GM12878 (cell line): ENCODE data around the gene SEC11A. TPM values are rescaled to one million over a fixed set of nuclear protein-coding genes. Genes with fewer than 3 reads are reported as not detected.

ENCODE experiments used
- ATAC-seq: fragments of 200-7000 bp; cut with Tn5 transposase; 3 replicates; pipeline ENCODE4 v1.9.1; 2020; ENCODE audit warnings: mild to moderate bottlenecking, moderate library complexity
- BruUV-seq: library from RNA; stranded (reverse); fragments of 400-500 nt; replicated peaks from 2 replicates; lab custom pipeline; 2021; lab: Mats Ljungman, UMichigan
- CTCF ChIA-PET: fragments of 300-600 bp; sonication (Branson Sonifier 250); formaldehyde crosslinking; extraction: SDS; loops from one replicate; lab custom pipeline; 2021; ENCODE audit warnings: inconsistent platforms; lab: Yijun Ruan, JAX
- POLR2A ChIA-PET: fragments of 350-600 bp; formaldehyde crosslinking; extraction: SDS; loops from one replicate; lab custom pipeline; 2021; ENCODE audit warnings: inconsistent platforms; lab: Charles Lee
- RAD21 ChIA-PET: fragments of 300-600 bp; sonication (Branson Sonifier 250); formaldehyde crosslinking; loops from one replicate; lab custom pipeline; 2023; ENCODE audit warnings: antibody characterized with exemption; ENCODE audit not compliant: unreplicated experiment; lab: Charles Lee
- SMC1A ChIA-PET: fragments of 300-600 bp; sonication (Branson Sonifier 250); formaldehyde crosslinking; loops from one replicate; lab custom pipeline; 2023; ENCODE audit not compliant: unreplicated experiment, uncharacterized antibody; lab: Charles Lee
- DNase-seq: peaks from one replicate; pipeline ENCODE4 v3.0.0-alpha.2; 2011; ENCODE audit warnings: low read depth, low spot score
- FAIRE-seq: peaks from 3 replicates; lab custom pipeline; 2011; peaks lifted over from hg19 to GRCh38; lab: Jason Lieb, UNC
- H2AFZ ChIP-seq: 2 replicates; pipeline ENCODE4 v1.6.0; 2011; ENCODE audit warnings: low read depth, low read length, control low read depth; ENCODE audit not compliant: control insufficient read depth
- H3K27ac ChIP-seq: 2 replicates; pipeline ENCODE4 v1.5.1; 2011; ENCODE audit warnings: control low read depth; ENCODE audit not compliant: control insufficient read depth, insufficient read depth
- H3K27me3 ChIP-seq, 2 experiments: replicated peaks in 1 of 2; 2 replicates each; pipeline versions ENCODE4 v1.6.0 to v1.6.1; 2011; ENCODE audit warnings: low read length in 1 of 2; ENCODE audit not compliant: control insufficient read depth in 2 of 2, insufficient read depth in 2 of 2
- H3K36me3 ChIP-seq, 2 experiments: 2 replicates each; pipeline ENCODE4 v1.5.1; 2011; ENCODE audit warnings: low read length in 1 of 2; ENCODE audit not compliant: control insufficient read depth in 2 of 2, insufficient read depth in 2 of 2
- H3K4me1 ChIP-seq: 2 replicates; pipeline ENCODE4 v1.6.1; 2011; ENCODE audit warnings: mild to moderate bottlenecking, low read length, moderate library complexity, mixed read lengths; ENCODE audit not compliant: control insufficient read depth, insufficient read depth
- H3K4me2 ChIP-seq: 2 replicates; pipeline ENCODE4 v1.6.0; 2011; ENCODE audit warnings: control low read depth; ENCODE audit not compliant: control insufficient read depth, insufficient read depth
- H3K4me3 ChIP-seq: fragments of 200-600 bp; sonication (generic); 2 replicates; pipeline ENCODE4 v1.5.1; 2016
- H3K79me2 ChIP-seq: 2 replicates; pipeline ENCODE4 v1.6.0; 2011; ENCODE audit warnings: low read length; ENCODE audit not compliant: control insufficient read depth, insufficient read depth
- H3K9ac ChIP-seq: 2 replicates; pipeline ENCODE4 v1.8.0; 2011; ENCODE audit warnings: low read length, control low read depth, mixed read lengths; ENCODE audit not compliant: control insufficient read depth, insufficient read depth
- H3K9me3 ChIP-seq: replicated peaks from 3 replicates; pipeline ENCODE4 v1.5.1; 2011; ENCODE audit warnings: mild to moderate bottlenecking, low read length; ENCODE audit not compliant: control insufficient read depth, insufficient read depth
- H4K20me1 ChIP-seq: 2 replicates; pipeline ENCODE4 v1.6.0; 2011; ENCODE audit not compliant: control insufficient read depth, insufficient read depth
- ATF3 ChIP-seq: IDR thresholded peaks from 2 replicates; pipeline ENCODE4 v1.6.1; 2011; ENCODE audit warnings: low read depth, mild to moderate bottlenecking, low read length, moderate library complexity, borderline replicate concordance; ENCODE audit errors: extremely low read depth
- CEBPZ ChIP-seq: fragments of 150-350 bp; IDR thresholded peaks from 2 replicates; pipeline ENCODE4 v1.6.1; 2016; ENCODE audit warnings: low read depth, low read length
- ETV6 ChIP-seq, 2 experiments: fragments of 450-650 bp in 1 of 2; IDR thresholded peaks in 1 of 2; conservative IDR thresholded peaks in 1 of 2; 2 replicates each; pipeline ENCODE4 v1.6.1; 2014; ENCODE audit warnings: antibody characterized with exemption in 1 of 2, borderline replicate concordance in 1 of 2, low read depth in 1 of 2, mild to moderate bottlenecking in 1 of 2, moderate library complexity in 1 of 2
- MEF2B ChIP-seq: fragments of 450-650 bp; IDR thresholded peaks from 2 replicates; pipeline ENCODE4 v1.6.1; 2018; ENCODE audit warnings: mild to moderate bottlenecking, moderate library complexity; ENCODE audit not compliant: partially characterized antibody, poor library complexity, severe bottlenecking
- NR2C1 ChIP-seq: fragments of 450-650 bp; IDR thresholded peaks from 2 replicates; pipeline ENCODE4 v1.6.1; 2017; ENCODE audit warnings: antibody characterized with exemption, mild to moderate bottlenecking, moderate library complexity
- NRF1 ChIP-seq: conservative IDR thresholded peaks from 2 replicates; pipeline ENCODE4 v1.6.1; 2011; ENCODE audit warnings: mild to moderate bottlenecking, low read depth, low read length, improper control_type of control experiment
- RAD21 ChIP-seq: IDR thresholded peaks from 2 replicates; pipeline ENCODE4 v1.6.1; 2011; ENCODE audit warnings: mild to moderate bottlenecking, low read depth, low read length, moderate library complexity; ENCODE audit not compliant: insufficient read depth
- RELB ChIP-seq: fragments of 450-650 bp; IDR thresholded peaks from 2 replicates; pipeline ENCODE4 v1.6.1; 2017; ENCODE audit warnings: low read depth, mild to moderate bottlenecking, moderate library complexity
- SMAD1 ChIP-seq: fragments of 450-650 bp; IDR thresholded peaks from 2 replicates; pipeline ENCODE4 v1.6.1; 2018; ENCODE audit warnings: mild to moderate bottlenecking, low read depth; ENCODE audit not compliant: partially characterized antibody
- TARDBP ChIP-seq: IDR thresholded peaks from 2 replicates; pipeline ENCODE4 v1.6.1; 2016; ENCODE audit warnings: borderline replicate concordance
- TCF7 ChIP-seq: IDR thresholded peaks from 2 replicates; pipeline ENCODE4 v1.6.1; 2014; ENCODE audit warnings: antibody characterized with exemption, borderline replicate concordance
- WGBS: methylation state at CpG from one replicate; pipeline ENCODE4 v1.1.6; 2016; ENCODE audit warnings: low lambda C conversion rate; ENCODE audit not compliant: insufficient replicate concordance, insufficient coverage; ENCODE audit errors: missing lambda C conversion rate; 5-methylcytosine and 5-hydroxymethylcytosine counted together
- in situ Hi-C: fragments of 300-500 bp; cut with MboI; formaldehyde crosslinking; loops from 9 replicates; pipeline ENCODE4 v1.14.3; 2018; ENCODE audit warnings: mixed read lengths
- intact Hi-C: fragments of 100-400 bp; cut with micrococcal nuclease; formaldehyde crosslinking; loops from one replicate; pipeline ENCODE4 v1.14.2; 2022; ENCODE audit not compliant: unreplicated experiment
- polyA plus RNA-seq, 11 experiments: library from polyadenylated mRNA; depleted of rRNA in 4 of 11; unstranded in 6 of 11; stranded (reverse) in 5 of 11; fragments of >200 nt; fragmentation: Nextera tagmentation in 4 of 11; fragmentation: Illumina TruSeq in 1 of 11; extraction: Ambion mirVana in 4 of 11; extraction: Trizol in 1 of 11; gene quantifications; 1 replicate in 1 of 11; 2 replicates in 10 of 11; pipeline versions ENCODE4 v1.2.1 to v1.2.3, GENCODE V29; 2011 to 2016; ENCODE audit warnings: inconsistent platforms in 2 of 11, missing spikeins in 2 of 11, low read depth in 1 of 11
- total RNA-seq, 4 experiments: library from RNA; depleted of rRNA in 3 of 4; stranded (reverse); fragments of >200 nt in 3 of 4; fragmentation: Illumina TruSeq in 1 of 4; extraction: Trizol in 1 of 4; gene quantifications; 2 replicates each; pipeline versions ENCODE4 v1.2.1 to v1.2.3, GENCODE V29; 2013 to 2021

The SEC11A gene
- total and polyA plus RNA-seq, 10 of the 15 experiments (the other 5 are each of a cell fraction or from before 2014, with no cell fraction given) = 99.2 to 159 (median 143) TPM

GRCh38 chr15:84721371-84721770 is 5.4 kb upstream of the SEC11A start (continued):
- TF ChIP-seq TARDBP (no peak), TCF7 (no peak), NR2C1 (no peak), ATF3 (no peak), CEBPZ (no peak)

GRCh38 chr15:84715441-84716035 is 401 bp downstream of the SEC11A start:
- Histone ChIP-seq H4K20me1 (no peaks in the 10 kb centered on the region), H3K79me2 (peaks cover 49% of the 10 kb centered on the region), H3K9ac (peak overlapping the region; percentile 97), H3K27ac (peak overlapping the region; percentile 87), H3K27me3 (no peaks in the 10 kb centered on the region), H3K36me3 (peaks cover 0 to 9% of the 10 kb centered on the region in 2 experiments; a peak in 3 of 4 replicates), H3K4me2 (peak overlapping the region; percentile 87), H3K9me3 (peaks cover 8% of the 10 kb centered on the region; the same call in 2 of the 3 replicates), H3K4me3 (peak overlapping the region; percentile 70), H2AFZ (peak overlapping the region; percentile 94), H3K4me1 (peaks cover 20% of the 10 kb centered on the region)
- ATAC-seq (peak; percentile 8), DNase-seq (no peak), FAIRE-seq (no peak)
- WGBS = 2% methylated on average over 36 of the region's 36 CpGs
- in situ Hi-C loops (no loop called here), intact Hi-C loops (loop anchor here (1.0 kb wide), 3 partner anchors 20 to 61 kb away; partner anchors contain the start of gene WDR73)
- ChIA-PET SMC1A (interaction anchor here (0.8 to 5.7 kb wide), 15 partner anchors 8 to 1047 kb away, joined by 3 to 60 read pairs (median 5); partner anchors contain the start of gene NMB), RAD21 (interaction anchor here (0.7 to 5.7 kb wide), 10 partner anchors 18 to 213 kb away, joined by 3 to 53 read pairs (median 6); no protein-coding TSS in a partner anchor), CTCF (interaction anchor here (0.8 to 5.2 kb wide), 7 partner anchors 8 to 213 kb away, joined by 3 to 35 read pairs (median 4); partner anchors contain the start of gene WDR73), POLR2A (interaction anchor here (0.9 to 4.1 kb wide), 8 partner anchors 8 to 85 kb away, joined by 3 to 27 read pairs (median 4); partner anchors contain the start of gene WDR73)
- no TSS peak for BruUV-seq
- no peak for TF ChIP-seq MEF2B
- 0 out of 2 replicates have a peak, but pooled peaks have one; percentile 14 for TF ChIP-seq RAD21
- TF ChIP-seq ETV6 (conservative IDR thresholded peaks at IDR 0.05 in 1 of 2, IDR thresholded peaks at IDR 0.05 in 1 of 2; ENCODE audit: borderline replicate concordance in 1 of 2, low read depth in 1 of 2) = peak in 1 of 2 experiments; percentile 14; a peak in 1 of 4 replicates
- no peak for TF ChIP-seq NRF1
- TF ChIP-seq SMAD1 = no peak
- TF ChIP-seq RELB = 0 out of 2 replicates have a peak, but pooled peaks have one; percentile 5
- TF ChIP-seq TARDBP = no peak
